Measurements from ENCODE around the gene HYOU1.

DNA sequence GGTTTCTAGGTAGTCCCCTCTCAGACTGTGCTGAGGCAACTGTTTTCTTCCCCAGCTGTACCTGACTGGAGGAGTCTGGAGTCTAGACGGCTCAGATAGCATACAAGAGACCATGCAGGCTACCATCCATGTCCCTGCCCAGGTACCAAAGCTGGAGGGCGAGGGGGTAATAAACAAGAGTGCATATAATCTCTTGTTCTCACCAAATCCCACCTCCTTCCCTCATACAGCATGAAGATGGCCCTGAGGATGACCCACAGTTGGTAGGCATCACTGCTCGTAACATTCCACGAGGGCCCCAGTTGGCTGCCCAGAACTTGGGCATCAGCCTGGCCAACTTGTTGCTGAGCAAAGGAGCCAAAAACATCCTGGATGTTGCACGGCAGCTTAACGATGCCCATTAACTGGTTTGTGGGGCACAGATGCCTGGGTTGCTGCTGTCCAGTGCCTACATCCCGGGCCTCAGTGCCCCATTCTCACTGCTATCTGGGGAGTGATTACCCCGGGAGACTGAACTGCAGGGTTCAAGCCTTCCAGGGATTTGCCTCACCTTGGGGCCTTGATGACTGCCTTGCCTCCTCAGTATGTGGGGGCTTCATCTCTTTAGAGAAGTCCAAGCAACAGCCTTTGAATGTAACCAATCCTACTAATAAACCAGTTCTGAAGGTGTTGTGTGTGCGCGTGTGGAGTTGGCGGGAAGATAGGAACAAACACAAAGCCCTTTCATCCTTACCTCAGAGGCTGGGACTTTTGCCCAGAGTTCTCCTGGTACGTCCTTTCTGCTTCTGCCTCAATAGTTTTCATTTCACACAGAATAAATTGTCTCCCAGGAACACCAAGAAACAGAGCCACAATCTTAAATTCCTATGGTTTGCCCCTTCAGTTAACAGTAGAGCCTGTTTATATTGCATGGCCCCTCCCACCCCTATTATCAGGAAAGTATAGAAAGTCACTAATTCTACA lies 36.2 kb upstream of the HYOU1 start:
- TF ChIP-seq POLR2A (IDR thresholded peaks at IDR 0.05; ENCODE audit: extremely low read depth, insufficient read length) (no peak), MYC (IDR thresholded peaks at IDR 0.05; ENCODE audit: low read depth, low read length) (no peak)
- TF ChIP-seq, protein P1, sequence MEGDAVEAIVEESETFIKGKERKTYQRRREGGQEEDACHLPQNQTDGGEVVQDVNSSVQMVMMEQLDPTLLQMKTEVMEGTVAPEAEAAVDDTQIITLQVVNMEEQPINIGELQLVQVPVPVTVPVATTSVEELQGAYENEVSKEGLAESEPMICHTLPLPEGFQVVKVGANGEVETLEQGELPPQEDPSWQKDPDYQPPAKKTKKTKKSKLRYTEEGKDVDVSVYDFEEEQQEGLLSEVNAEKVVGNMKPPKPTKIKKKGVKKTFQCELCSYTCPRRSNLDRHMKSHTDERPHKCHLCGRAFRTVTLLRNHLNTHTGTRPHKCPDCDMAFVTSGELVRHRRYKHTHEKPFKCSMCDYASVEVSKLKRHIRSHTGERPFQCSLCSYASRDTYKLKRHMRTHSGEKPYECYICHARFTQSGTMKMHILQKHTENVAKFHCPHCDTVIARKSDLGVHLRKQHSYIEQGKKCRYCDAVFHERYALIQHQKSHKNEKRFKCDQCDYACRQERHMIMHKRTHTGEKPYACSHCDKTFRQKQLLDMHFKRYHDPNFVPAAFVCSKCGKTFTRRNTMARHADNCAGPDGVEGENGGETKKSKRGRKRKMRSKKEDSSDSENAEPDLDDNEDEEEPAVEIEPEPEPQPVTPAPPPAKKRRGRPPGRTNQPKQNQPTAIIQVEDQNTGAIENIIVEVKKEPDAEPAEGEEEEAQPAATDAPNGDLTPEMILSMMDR (IDR thresholded peaks at IDR 0.05; ENCODE audit: low read depth, low read length): no peak
